ENCODE results near the gene NDUFC1.

DNA sequence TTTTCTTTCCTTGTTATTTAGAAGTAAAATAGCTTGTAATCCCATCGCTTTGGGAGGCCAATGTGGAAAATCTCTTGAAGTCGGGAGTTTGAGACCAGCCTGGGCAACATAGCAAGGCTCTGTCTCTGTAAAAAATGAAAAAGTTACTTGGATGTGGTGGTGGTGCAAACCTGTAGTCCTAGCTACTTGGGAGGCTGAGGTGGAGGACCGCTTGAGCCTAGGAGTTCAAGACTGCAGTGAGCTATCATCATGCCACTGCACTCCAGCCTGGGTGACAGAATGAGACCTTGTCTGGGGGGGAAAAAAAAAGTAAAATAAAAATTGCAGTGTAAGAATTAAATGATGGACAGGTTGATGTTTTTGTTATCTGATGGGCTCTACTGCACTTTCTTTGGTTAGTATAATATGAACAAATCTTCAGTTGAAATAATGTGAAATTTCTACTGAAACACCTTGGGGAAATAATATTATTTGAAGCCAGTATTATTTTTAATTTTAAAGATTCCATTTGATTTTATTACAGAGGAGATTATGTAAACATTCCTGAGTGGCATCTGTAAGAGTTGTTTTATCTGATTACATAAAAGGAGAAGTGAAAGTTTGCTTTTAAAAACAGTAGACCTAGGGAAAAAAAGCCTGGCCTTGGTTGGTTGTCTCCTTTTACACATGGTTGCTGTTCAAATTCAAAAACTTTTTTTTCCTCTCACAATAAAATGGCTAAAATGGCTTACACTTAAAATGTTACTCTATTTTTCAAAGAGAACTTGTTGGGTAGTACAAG lies 10.5 kb upstream of the NDUFC1 start:
- TF ChIP-seq, protein P1, sequence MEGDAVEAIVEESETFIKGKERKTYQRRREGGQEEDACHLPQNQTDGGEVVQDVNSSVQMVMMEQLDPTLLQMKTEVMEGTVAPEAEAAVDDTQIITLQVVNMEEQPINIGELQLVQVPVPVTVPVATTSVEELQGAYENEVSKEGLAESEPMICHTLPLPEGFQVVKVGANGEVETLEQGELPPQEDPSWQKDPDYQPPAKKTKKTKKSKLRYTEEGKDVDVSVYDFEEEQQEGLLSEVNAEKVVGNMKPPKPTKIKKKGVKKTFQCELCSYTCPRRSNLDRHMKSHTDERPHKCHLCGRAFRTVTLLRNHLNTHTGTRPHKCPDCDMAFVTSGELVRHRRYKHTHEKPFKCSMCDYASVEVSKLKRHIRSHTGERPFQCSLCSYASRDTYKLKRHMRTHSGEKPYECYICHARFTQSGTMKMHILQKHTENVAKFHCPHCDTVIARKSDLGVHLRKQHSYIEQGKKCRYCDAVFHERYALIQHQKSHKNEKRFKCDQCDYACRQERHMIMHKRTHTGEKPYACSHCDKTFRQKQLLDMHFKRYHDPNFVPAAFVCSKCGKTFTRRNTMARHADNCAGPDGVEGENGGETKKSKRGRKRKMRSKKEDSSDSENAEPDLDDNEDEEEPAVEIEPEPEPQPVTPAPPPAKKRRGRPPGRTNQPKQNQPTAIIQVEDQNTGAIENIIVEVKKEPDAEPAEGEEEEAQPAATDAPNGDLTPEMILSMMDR (IDR thresholded peaks at IDR 0.05) = no peak
- TF ChIP-seq EZH2 (IDR thresholded peaks at IDR 0.05; ENCODE audit: borderline replicate concordance, insufficient read depth, low read depth, low read length, poor library complexity, severe bottlenecking) = no peak
